H9 (cell line): Measurements from ENCODE around the gene FBRSL1. TPM values are rescaled to one million over a fixed set of nuclear protein-coding genes. Genes with fewer than 3 reads are reported as not detected.

Experiments
- DNase-seq: peaks from one replicate; pipeline ENCODE4 v3.0.0-alpha.2; 2017
- H2AFZ ChIP-seq: one replicate; pipeline ENCODE4 v1.6.1; 2013; ENCODE audit warnings: mild to moderate bottlenecking, low read length, control low read depth, moderate library complexity
- H2AK5ac ChIP-seq: 2 replicates; pipeline ENCODE4 v1.6.1; 2013; ENCODE audit warnings: low read length, control low read depth, mixed read lengths; ENCODE audit not compliant: insufficient read length
- H2BK120ac ChIP-seq: one replicate; pipeline ENCODE4 v1.6.1; 2013; ENCODE audit warnings: low read depth, mild to moderate bottlenecking, low read length, control low read depth, inconsistent platforms; ENCODE audit not compliant: poor library complexity, severe bottlenecking
- H2BK12ac ChIP-seq: 2 replicates; pipeline ENCODE4 v1.6.1; 2013; ENCODE audit warnings: low read length, control low read depth, mixed read lengths, low read depth; ENCODE audit not compliant: insufficient read length
- H2BK15ac ChIP-seq: 2 replicates; pipeline ENCODE4 v1.6.1; 2013; ENCODE audit warnings: low read depth, low read length, control low read depth
- H2BK20ac ChIP-seq: one replicate; pipeline ENCODE4 v1.6.1; 2013; ENCODE audit warnings: low read depth, mild to moderate bottlenecking, low read length, control low read depth, inconsistent platforms; ENCODE audit not compliant: poor library complexity, severe bottlenecking
- H2BK5ac ChIP-seq: 2 replicates; pipeline ENCODE4 v1.6.1; 2013; ENCODE audit warnings: low read length, control low read depth, mixed read lengths; ENCODE audit not compliant: insufficient read length
- H3K14ac ChIP-seq: 2 replicates; pipeline ENCODE4 v1.6.1; 2013; ENCODE audit warnings: low read length, control low read depth; ENCODE audit not compliant: insufficient read depth
- H3K18ac ChIP-seq: 2 replicates; pipeline ENCODE4 v1.6.1; 2013; ENCODE audit warnings: low read depth, mild to moderate bottlenecking, mixed read lengths, low read length, control low read depth; ENCODE audit not compliant: insufficient read length
- H3K23ac ChIP-seq: 2 replicates; pipeline ENCODE4 v1.6.1; 2013; ENCODE audit warnings: low read length, control low read depth, mixed read lengths, low read depth; ENCODE audit not compliant: insufficient read length
- H3K23me2 ChIP-seq: 2 replicates; pipeline ENCODE4 v1.6.1; 2013; ENCODE audit warnings: low read depth, mild to moderate bottlenecking, mixed read lengths, low read length, control low read depth; ENCODE audit not compliant: insufficient read length, poor library complexity, severe bottlenecking
- H3K27ac ChIP-seq: 2 replicates; pipeline ENCODE4 v1.5.1; 2013; ENCODE audit warnings: low read length, control low read depth, mixed read lengths, low read depth; ENCODE audit not compliant: insufficient read length
- H3K27me3 ChIP-seq: 2 replicates; pipeline ENCODE4 v1.6.1; 2013; ENCODE audit warnings: low read length, control low read depth, inconsistent platforms; ENCODE audit not compliant: insufficient read depth
- H3K4ac ChIP-seq: 2 replicates; pipeline ENCODE4 v1.6.1; 2013; ENCODE audit warnings: low read depth, mild to moderate bottlenecking, control low read depth, inconsistent platforms, low read length, moderate library complexity
- H3K4me1 ChIP-seq: 2 replicates; pipeline ENCODE4 v1.6.1; 2013; ENCODE audit warnings: low read length, control low read depth, inconsistent platforms; ENCODE audit not compliant: insufficient read depth
- H3K4me2 ChIP-seq: 2 replicates; pipeline ENCODE4 v1.6.1; 2013; ENCODE audit warnings: low read length, control low read depth, mixed read lengths; ENCODE audit not compliant: insufficient read length, insufficient read depth
- H3K56ac ChIP-seq: 2 replicates; pipeline ENCODE4 v1.6.1; 2013; ENCODE audit warnings: low read depth, mild to moderate bottlenecking, mixed read lengths, low read length, control low read depth; ENCODE audit not compliant: insufficient read length
- H3K79me1 ChIP-seq: 2 replicates; pipeline ENCODE4 v1.6.1; 2013; ENCODE audit warnings: low read depth, mild to moderate bottlenecking, moderate library complexity, low read length, control low read depth, inconsistent platforms; ENCODE audit not compliant: insufficient read depth, poor library complexity, severe bottlenecking
- H3K79me2 ChIP-seq: 2 replicates; pipeline ENCODE4 v1.6.1; 2013; ENCODE audit warnings: low read length, control low read depth, inconsistent platforms; ENCODE audit not compliant: insufficient read depth
- H3K9ac ChIP-seq: 2 replicates; pipeline ENCODE4 v1.6.1; 2013; ENCODE audit warnings: low read length, control low read depth, mixed read lengths; ENCODE audit not compliant: insufficient read length; ENCODE audit errors: extremely low read depth
- H3K9me3 ChIP-seq: one replicate; pipeline ENCODE4 v1.6.1; 2013; ENCODE audit warnings: low read depth, low read length, inconsistent platforms; ENCODE audit not compliant: control insufficient read depth
- H3T11ph ChIP-seq: one replicate; pipeline ENCODE4 v1.6.1; 2013; ENCODE audit warnings: mild to moderate bottlenecking, low read length, control low read depth, inconsistent platforms
- H4K20me1 ChIP-seq: one replicate; pipeline ENCODE4 v1.6.1; 2013; ENCODE audit not compliant: control insufficient read depth, insufficient read length, insufficient read depth
- H4K5ac ChIP-seq: 2 replicates; pipeline ENCODE4 v1.6.1; 2013; ENCODE audit warnings: low read depth, mild to moderate bottlenecking, mixed read lengths, low read length, control low read depth; ENCODE audit not compliant: insufficient read length
- H4K8ac ChIP-seq: replicated peaks from 2 replicates; pipeline ENCODE4 v1.6.1; 2013; ENCODE audit warnings: low read length, control low read depth, mixed read lengths, low read depth; ENCODE audit not compliant: insufficient read length
- H4K91ac ChIP-seq: 2 replicates; pipeline ENCODE4 v1.6.1; 2013; ENCODE audit warnings: low read depth, mild to moderate bottlenecking, moderate library complexity, mixed read lengths, low read length, control low read depth; ENCODE audit not compliant: insufficient read length
- H3K27ac Mint-ChIP-seq, 3 experiments: 2 replicates in 2 of 3; 3 replicates in 1 of 3; pipeline ENCODE4 v1.8.0; 2020 to 2021; ENCODE audit warnings: mixed read lengths in 3 of 3, mild to moderate bottlenecking in 1 of 3, moderate library complexity in 1 of 3
- H3K27me3 Mint-ChIP-seq: 2 replicates; pipeline ENCODE4 v1.8.0; 2021; ENCODE audit warnings: low read depth, mild to moderate bottlenecking, moderate library complexity, mixed read lengths
- H3K36me3 Mint-ChIP-seq, 3 experiments: 2 replicates in 2 of 3; 3 replicates in 1 of 3; pipeline ENCODE4 v1.8.0; 2020 to 2021; ENCODE audit warnings: low read depth in 3 of 3, mixed read lengths in 3 of 3; ENCODE audit not compliant: insufficient read depth in 1 of 3
- H3K4me1 Mint-ChIP-seq, 2 experiments: 2 replicates each; pipeline ENCODE4 v1.8.0; 2020; ENCODE audit warnings: mixed read lengths in 2 of 2
- H3K4me3 Mint-ChIP-seq, 2 experiments: 2 replicates in 1 of 2; 3 replicates in 1 of 2; pipeline ENCODE4 v1.8.0; 2020 to 2021; ENCODE audit warnings: mild to moderate bottlenecking in 2 of 2, mixed read lengths in 2 of 2, moderate library complexity in 1 of 2
- H3K9me3 Mint-ChIP-seq, 2 experiments: 2 replicates in 1 of 2; 3 replicates in 1 of 2; pipeline ENCODE4 v1.8.0; 2020; ENCODE audit warnings: mild to moderate bottlenecking in 2 of 2, mixed read lengths in 2 of 2, moderate library complexity in 1 of 2
- WGBS: extraction: QIAGEN DNeasy Blood & Tissue Kit; methylation state at CpG from one replicate; pipeline ENCODE4 v1.1.7; 2013; ENCODE audit warnings: missing lambda C conversion rate, low lambda C conversion rate, mixed read lengths; ENCODE audit not compliant: insufficient read length; ENCODE audit errors: extremely low coverage; 5-methylcytosine and 5-hydroxymethylcytosine counted together
- total RNA-seq: library from RNA; stranded (reverse); gene quantifications from 2 replicates; pipeline ENCODE4 v1.2.1, GENCODE V29; 2021
- TF ChIP-seq, protein P1 (sequence below): fragments of 200-600 bp; sonication (generic); conservative IDR thresholded peaks from 3 replicates; pipeline ENCODE4 v1.8.0; 2021; ENCODE audit warnings: antibody characterized with exemption, mild to moderate bottlenecking

The FBRSL1 gene
- total RNA-seq, 1 experiment from 2014 or later: 90.8 TPM

DNA sequence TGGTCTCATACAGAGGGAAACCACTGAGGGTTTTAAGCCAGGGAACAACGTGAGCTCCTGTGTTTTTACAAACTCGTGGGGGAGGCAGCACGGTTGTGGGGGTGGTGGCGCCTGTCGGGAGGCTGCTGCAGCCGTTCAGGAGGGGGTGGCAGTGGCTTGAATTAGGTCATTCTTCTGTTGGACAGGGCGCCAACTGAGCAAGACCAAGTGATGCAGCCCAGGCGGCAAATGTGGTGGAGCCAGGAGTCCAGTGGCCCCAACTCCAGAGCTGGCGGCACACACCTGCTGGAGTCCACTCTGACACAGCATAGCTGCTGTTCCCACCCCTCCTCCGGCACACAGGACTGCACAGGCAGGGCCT, 27.8 kb downstream of the FBRSL1 start:
- Histone ChIP-seq H4K20me1 (no peaks in the 10 kb centered on the region), H3K27ac (no peak overlapping the region), H3K4me1 (no peaks in the 10 kb centered on the region), H2BK15ac (no peak overlapping the region), H3K56ac (no peak overlapping the region), H3K4me2 (no peak overlapping the region), H4K5ac (no peak overlapping the region), H2BK20ac (no peak overlapping the region), H3K9me3 (peaks cover 15% of the 10 kb centered on the region), H3K4ac (no peak overlapping the region), H3K23me2 (no peaks in the 10 kb centered on the region), H3T11ph (no peak overlapping the region), H4K91ac (no peak overlapping the region), H3K18ac (no peak overlapping the region), H2BK5ac (no peak overlapping the region), H2AK5ac (no peak overlapping the region), H3K23ac (no peak overlapping the region), H4K8ac (no peak overlapping the region), H3K27me3 (peaks cover 3% of the 10 kb centered on the region; the same call in 1 of the 2 replicates), H3K14ac (no peak overlapping the region), H3K9ac (no peak overlapping the region), H2AFZ (no peak overlapping the region), H3K79me2 (no peaks in the 10 kb centered on the region), H2BK120ac (no peak overlapping the region), H2BK12ac (no peak overlapping the region), H3K79me1 (no peaks in the 10 kb centered on the region)
- H3K36me3 Mint-ChIP-seq: peaks cover 17 to 20% (median 19%) of the 10 kb centered on the region in 3 experiments
- H3K27ac Mint-ChIP-seq: no peak overlapping the region
- TF ChIP-seq, protein P1, sequence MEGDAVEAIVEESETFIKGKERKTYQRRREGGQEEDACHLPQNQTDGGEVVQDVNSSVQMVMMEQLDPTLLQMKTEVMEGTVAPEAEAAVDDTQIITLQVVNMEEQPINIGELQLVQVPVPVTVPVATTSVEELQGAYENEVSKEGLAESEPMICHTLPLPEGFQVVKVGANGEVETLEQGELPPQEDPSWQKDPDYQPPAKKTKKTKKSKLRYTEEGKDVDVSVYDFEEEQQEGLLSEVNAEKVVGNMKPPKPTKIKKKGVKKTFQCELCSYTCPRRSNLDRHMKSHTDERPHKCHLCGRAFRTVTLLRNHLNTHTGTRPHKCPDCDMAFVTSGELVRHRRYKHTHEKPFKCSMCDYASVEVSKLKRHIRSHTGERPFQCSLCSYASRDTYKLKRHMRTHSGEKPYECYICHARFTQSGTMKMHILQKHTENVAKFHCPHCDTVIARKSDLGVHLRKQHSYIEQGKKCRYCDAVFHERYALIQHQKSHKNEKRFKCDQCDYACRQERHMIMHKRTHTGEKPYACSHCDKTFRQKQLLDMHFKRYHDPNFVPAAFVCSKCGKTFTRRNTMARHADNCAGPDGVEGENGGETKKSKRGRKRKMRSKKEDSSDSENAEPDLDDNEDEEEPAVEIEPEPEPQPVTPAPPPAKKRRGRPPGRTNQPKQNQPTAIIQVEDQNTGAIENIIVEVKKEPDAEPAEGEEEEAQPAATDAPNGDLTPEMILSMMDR: no peak
- DNase-seq: no peak
- no CpG with 5 or more reads among the region's 10 CpGs for WGBS
- H3K4me3 Mint-ChIP-seq: no peak overlapping the region
- H3K9me3 Mint-ChIP-seq: peaks cover 16 to 17% of the 10 kb centered on the region in 2 experiments
- H3K27me3 Mint-ChIP-seq: peaks cover 64% of the 10 kb centered on the region
- no peaks in the 10 kb centered on the region; a peak in 1 of 4 replicates for H3K4me1 Mint-ChIP-seq
